Keratinocyte (primary cell): Measurements from ENCODE around the gene MTERF4.

Experiments used
- CTCF ChIP-seq, 3 experiments: IDR thresholded peaks in 1 of 3; conservative IDR thresholded peaks in 1 of 3; optimal IDR thresholded peaks in 1 of 3; 2 replicates in 2 of 3; 3 replicates in 1 of 3; pipeline versions ENCODE3 to v1.5.1; 2011; ENCODE audit warnings: low read length in 3 of 3, mild to moderate bottlenecking in 3 of 3, moderate library complexity in 2 of 3, control low read depth in 1 of 3, inconsistent platforms in 1 of 3; ENCODE audit not compliant: insufficient read depth in 2 of 3; ENCODE audit errors: extremely low read depth in 1 of 3
- EZH2 ChIP-seq: IDR thresholded peaks from one replicate; pipeline ENCODE4 v1.6.1; 2012; ENCODE audit warnings: inconsistent platforms, mild to moderate bottlenecking, low read length, moderate library complexity

GRCh38 chr2:241072151-241072550, 29.9 kb downstream of the MTERF4 start:
- TF ChIP-seq CTCF (optimal IDR thresholded peaks at IDR 0.05 in 1 of 3, IDR thresholded peaks at IDR 0.05 in 1 of 3, conservative IDR thresholded peaks at IDR 0.05 in 1 of 3; ENCODE audit: extremely low read depth in 1 of 3, insufficient read depth in 2 of 3, low read length in 3 of 3) (no peak), EZH2 (no peak)
